ENCODE results near the gene FBXL15.

GRCh38 chr10:102460836-102461186, 40.2 kb downstream of the FBXL15 start:
- TF ChIP-seq EZH2 (IDR thresholded peaks at IDR 0.05; ENCODE audit: insufficient read depth, poor library complexity, severe bottlenecking) (no peak), EZH2phosphoT487 (IDR thresholded peaks at IDR 0.05; ENCODE audit: insufficient read depth, low read depth) (no peak)
